Liver (tissue), 9 donors: ENCODE measurements around the gene KCNJ15. TPM values are rescaled to one million over a fixed set of nuclear protein-coding genes. Genes with fewer than 3 reads are reported as not detected.
A peak's percentile ranks its signal among the peaks of the same experiment; 100 is the strongest.

Source experiments
- DNase-seq: peaks from one replicate; pipeline ENCODE4 v3.0.0-alpha.2; 2017; ENCODE audit warnings: low spot score
- H3K27ac ChIP-seq, 2 donors: one replicate each; pipeline ENCODE4 v1.7.0; 2013; ENCODE audit warnings: inconsistent platforms in 2 of 2, low read length in 2 of 2, control low read depth in 1 of 2, low read depth in 1 of 2, mild to moderate bottlenecking in 1 of 2
- H3K27me3 ChIP-seq, 4 donors: one replicate each; pipeline versions ENCODE4 v1.6.1 to v1.7.0; 2013; ENCODE audit warnings: low read length in 3 of 4, inconsistent platforms in 1 of 4, mild to moderate bottlenecking in 1 of 4, moderate library complexity in 1 of 4; ENCODE audit not compliant: control insufficient read depth in 4 of 4, insufficient read depth in 4 of 4
- H3K36me3 ChIP-seq, 4 donors: one replicate each; pipeline versions ENCODE4 v1.6.1 to v1.7.0; 2013; ENCODE audit warnings: low read length in 3 of 4, mild to moderate bottlenecking in 3 of 4, low read depth in 1 of 4, moderate library complexity in 1 of 4; ENCODE audit not compliant: control insufficient read depth in 4 of 4, insufficient read depth in 3 of 4
- H3K4me1 ChIP-seq, 4 donors: one replicate each; pipeline versions ENCODE4 v1.6.1 to v1.7.0; 2013; ENCODE audit warnings: low read length in 3 of 4, mild to moderate bottlenecking in 3 of 4, moderate library complexity in 1 of 4; ENCODE audit not compliant: control insufficient read depth in 4 of 4, insufficient read depth in 4 of 4
- H3K4me3 ChIP-seq, 3 donors: one replicate each; pipeline versions ENCODE4 v1.6.1 to v1.7.0; 2013; ENCODE audit warnings: low read length in 3 of 3, control low read depth in 1 of 3, low read depth in 1 of 3, mild to moderate bottlenecking in 1 of 3
- H3K9ac ChIP-seq, 2 donors: one replicate each; pipeline ENCODE4 v1.7.0; 2013; ENCODE audit warnings: low read length in 2 of 2, mild to moderate bottlenecking in 2 of 2, moderate library complexity in 2 of 2, control low read depth in 1 of 2, low read depth in 1 of 2
- H3K9me3 ChIP-seq, 4 donors: one replicate each; pipeline versions ENCODE4 v1.6.1 to v1.7.0; 2013; ENCODE audit warnings: low read length in 3 of 4; ENCODE audit not compliant: control insufficient read depth in 4 of 4
- CTCF ChIP-seq: fragments of 150-350 bp; IDR thresholded peaks from 2 replicates; pipeline ENCODE4 v1.5.1; 2017; ENCODE audit warnings: improper control_type of control experiment, low read depth, low read length; ENCODE audit not compliant: missing input control
- EGR1 ChIP-seq, 2 donors: IDR thresholded peaks; 2 replicates each; pipeline ENCODE4 v1.6.1; 2016 to 2018; ENCODE audit warnings: antibody characterized with exemption in 2 of 2, low read depth in 2 of 2
- FOXA2 ChIP-seq: IDR thresholded peaks from 2 replicates; pipeline ENCODE4 v1.6.1; 2016; ENCODE audit warnings: antibody characterized with exemption
- GABPA ChIP-seq, 2 donors: IDR thresholded peaks in 1 of 2; conservative IDR thresholded peaks in 1 of 2; 2 replicates each; pipeline ENCODE4 v1.6.1; 2016; ENCODE audit warnings: antibody characterized with exemption in 2 of 2, mild to moderate bottlenecking in 1 of 2, moderate library complexity in 1 of 2
- HNF4A ChIP-seq, 2 donors: conservative IDR thresholded peaks; 2 replicates each; pipeline ENCODE4 v1.6.1; 2016; ENCODE audit warnings: antibody characterized with exemption in 2 of 2, mild to moderate bottlenecking in 2 of 2
- HNF4G ChIP-seq: IDR thresholded peaks from 2 replicates; pipeline ENCODE4 v1.6.1; 2016; ENCODE audit warnings: antibody characterized with exemption
- JUND ChIP-seq, 2 donors: IDR thresholded peaks; 2 replicates each; pipeline ENCODE4 v1.6.1; 2016; ENCODE audit warnings: antibody characterized with exemption in 2 of 2
- MAX ChIP-seq: IDR thresholded peaks from 2 replicates; pipeline ENCODE4 v1.6.1; 2016; ENCODE audit warnings: antibody characterized with exemption
- NR2F2 ChIP-seq: IDR thresholded peaks from 2 replicates; pipeline ENCODE4 v1.6.1; 2016; ENCODE audit warnings: antibody characterized with exemption
- REST ChIP-seq: IDR thresholded peaks from 2 replicates; pipeline ENCODE4 v1.6.1; 2016; ENCODE audit warnings: antibody characterized with exemption, mild to moderate bottlenecking
- RXRA ChIP-seq, 2 donors: IDR thresholded peaks; 2 replicates each; pipeline ENCODE4 v1.6.1; 2017 to 2018; ENCODE audit warnings: antibody characterized with exemption in 2 of 2, mild to moderate bottlenecking in 1 of 2
- SP1 ChIP-seq: IDR thresholded peaks from 2 replicates; pipeline ENCODE4 v1.6.1; 2018; ENCODE audit warnings: antibody characterized with exemption, mild to moderate bottlenecking
- TAF1 ChIP-seq: conservative IDR thresholded peaks from 2 replicates; pipeline ENCODE4 v1.6.1; 2016; ENCODE audit warnings: antibody characterized with exemption, mild to moderate bottlenecking
- YY1 ChIP-seq: IDR thresholded peaks from 2 replicates; pipeline ENCODE4 v1.6.1; 2016; ENCODE audit warnings: antibody characterized with exemption, mild to moderate bottlenecking
- WGBS: extraction: QIAGEN DNeasy Blood & Tissue Kit; methylation state at CpG from one replicate; pipeline ENCODE4 v1.1.7; 2013; 5-methylcytosine and 5-hydroxymethylcytosine counted together
- polyA plus RNA-seq, 2 donors: library from polyadenylated mRNA; stranded (reverse) in 1 of 2; unstranded in 1 of 2; fragments of 200-250 nt in 1 of 2; fragments of >200 nt in 1 of 2; fragmentation: Nextera tagmentation in 1 of 2; extraction: Ambion mirVana in 1 of 2; gene quantifications; one replicate each; pipeline versions ENCODE4 v1.2.1 to v1.2.3, GENCODE V29; 2013 to 2015
- total RNA-seq, 2 donors: library from RNA; depleted of rRNA; stranded (reverse); fragments of >200 nt; gene quantifications; one replicate each; pipeline ENCODE4 v1.2.3, GENCODE V29; 2014
- TF ChIP-seq, protein P1 (sequence below): IDR thresholded peaks from 2 replicates; pipeline ENCODE4 v1.6.1; 2016; ENCODE audit warnings: antibody characterized with exemption
- donor health status: healthy.
- donor health status: healthy.
- donor health status: healthy.
- donor health status: healthy.
- donor health status: healthy.

KCNJ15 gene
- total and polyA plus RNA-seq, 4 donors = 0.61 to 4.8 (median 2.2) TPM

GRCh38 chr21:38247738-38248510, 8.9 kb upstream of the KCNJ15 start (continued):
- TF ChIP-seq CTCF = no peak
- TF ChIP-seq NR2F2 = no peak
- TF ChIP-seq JUND (IDR thresholded peaks at IDR 0.05) = no peak
- TF ChIP-seq HNF4G = no peak

DNA sequence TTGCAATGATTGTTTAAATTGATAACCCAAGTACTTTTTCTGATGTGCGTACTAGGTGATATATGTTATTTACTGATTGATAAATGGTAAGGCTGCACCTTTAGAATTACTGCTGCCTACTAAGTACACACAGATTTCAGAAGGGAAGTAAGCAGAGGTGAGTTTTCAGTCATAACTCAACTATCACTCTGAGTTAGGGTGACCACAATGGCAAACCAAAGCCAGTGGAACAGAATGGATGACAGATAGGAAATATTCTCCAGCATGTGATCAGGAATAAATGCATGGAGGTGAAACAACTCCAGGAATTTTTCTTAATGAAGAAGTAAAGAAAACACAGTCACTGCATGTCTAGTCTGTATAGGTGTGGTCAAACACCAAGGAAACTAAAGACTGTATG, 7.5 kb upstream of the KCNJ15 start:
- Histone ChIP-seq H3K4me1 (peaks cover 0 to 24% (median 14%) of the 10 kb centered on the region in 4 donors), H3K4me3 (no peak overlapping the region), H3K27ac (no peak overlapping the region), H3K36me3 (no peaks in the 10 kb centered on the region), H3K27me3 (no peaks in the 10 kb centered on the region), H3K9ac (no peak overlapping the region), H3K9me3 (no peaks in the 10 kb centered on the region)
- TF ChIP-seq HNF4G (no peak), MAX (no peak)
- WGBS = 84% methylated on average over 1 of the region's 1 CpG
- DNase-seq = no peak

DNA sequence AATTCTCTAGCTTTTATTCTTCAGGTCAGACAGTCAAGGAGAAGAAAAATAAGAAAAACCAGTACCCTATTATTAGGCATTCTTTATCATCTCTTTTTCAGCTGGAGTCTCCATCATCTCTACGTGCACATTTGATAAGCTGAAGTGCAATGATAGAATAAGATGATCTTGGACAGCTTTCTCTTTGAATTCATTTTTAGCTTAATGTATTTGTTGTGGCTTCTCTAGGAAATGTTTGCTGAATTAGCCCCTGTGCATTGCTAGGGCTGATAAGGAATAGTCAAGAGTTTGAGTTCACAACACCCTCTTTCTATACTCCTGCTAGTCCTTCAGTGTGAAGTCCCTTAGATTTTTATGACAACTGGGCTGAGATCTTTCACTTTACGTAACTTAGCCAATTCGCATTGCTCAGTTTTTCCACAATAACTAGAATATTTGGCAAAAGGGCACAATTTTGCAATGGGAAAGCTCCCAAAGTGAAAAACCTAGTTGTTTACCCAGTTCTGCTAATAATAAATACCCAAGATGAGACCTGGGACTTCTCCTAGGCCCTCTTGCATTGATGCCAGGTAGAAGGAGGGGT, 7.0 kb upstream of the KCNJ15 start:
- 50% methylated on average over 3 of the region's 3 CpGs for WGBS
- DNase-seq = no peak
- Histone ChIP-seq H3K9ac (no peak overlapping the region), H3K9me3 (no peaks in the 10 kb centered on the region), H3K4me1 (peaks cover 0 to 24% (median 14%) of the 10 kb centered on the region in 4 donors), H3K27me3 (no peaks in the 10 kb centered on the region), H3K27ac (peak overlapping the region; percentile 31 to 51), H3K36me3 (no peaks in the 10 kb centered on the region), H3K4me3 (no peak overlapping the region)
- no peak for TF ChIP-seq YY1
- no peak for TF ChIP-seq SP1
- peak; percentile 18 to 50 for TF ChIP-seq EGR1 (IDR thresholded peaks at IDR 0.05; ENCODE audit: low read depth in 2 of 2)
- peak in 1 of 2 donors; percentile 29 for TF ChIP-seq RXRA (IDR thresholded peaks at IDR 0.05)
- no peak for TF ChIP-seq CTCF
- TF ChIP-seq HNF4A (conservative IDR thresholded peaks at IDR 0.05) = peak; percentile 23 to 41
- TF ChIP-seq TAF1 = no peak
- peak; percentile 85 to 86 for TF ChIP-seq JUND (IDR thresholded peaks at IDR 0.05)
- no peak for TF ChIP-seq GABPA (IDR thresholded peaks at IDR 0.05 in 1 of 2, conservative IDR thresholded peaks at IDR 0.05 in 1 of 2)
- no peak for TF ChIP-seq REST
- TF ChIP-seq, protein P1, sequence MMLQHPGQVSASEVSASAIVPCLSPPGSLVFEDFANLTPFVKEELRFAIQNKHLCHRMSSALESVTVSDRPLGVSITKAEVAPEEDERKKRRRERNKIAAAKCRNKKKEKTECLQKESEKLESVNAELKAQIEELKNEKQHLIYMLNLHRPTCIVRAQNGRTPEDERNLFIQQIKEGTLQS = peak; percentile 40
- peak; percentile 18 for TF ChIP-seq FOXA2
